ENCODE measurements around the gene MED27.

- TF ChIP-seq POLR2A (IDR thresholded peaks at IDR 0.05) (no peak), CTCF (IDR thresholded peaks at IDR 0.05) (no peak)
Observed at GRCh38 chr9:131986089-131986488, 93.6 kb downstream of the MED27 start.
